ENCODE data around the gene PPP1R15B. TPM values are rescaled to one million over a fixed set of nuclear protein-coding genes. Genes with fewer than 3 reads are reported as not detected.

Gene PPP1R15B
- total RNA-seq, 1 experiment from 2014 or later = 45.9 TPM

GRCh38 chr1:204356997-204357396, 54.6 kb downstream of the PPP1R15B start:
- WGBS (ENCODE audit: extremely low coverage, insufficient read length, low lambda C conversion rate) = no CpG with 5 or more reads among the region's 4 CpGs
- no peak overlapping the region for H3K56ac ChIP-seq (ENCODE audit: insufficient read length, low read depth, low read length)
- no peak overlapping the region for H3K9ac ChIP-seq (ENCODE audit: extremely low read depth, insufficient read length, low read length)
- H3K79me1 ChIP-seq (ENCODE audit: insufficient read depth, low read depth, low read length, poor library complexity, severe bottlenecking) = no peaks in the 10 kb centered on the region
- no peak overlapping the region for H2AK5ac ChIP-seq (ENCODE audit: insufficient read length, low read length)
- H3K14ac ChIP-seq (ENCODE audit: insufficient read depth, low read length) = no peak overlapping the region
- H3K36me3 Mint-ChIP-seq (ENCODE audit: insufficient read depth in 1 of 3, low read depth in 3 of 3) = no peaks in the 10 kb centered on the region
- no peak overlapping the region for H2BK12ac ChIP-seq (ENCODE audit: insufficient read length, low read depth, low read length)
- H3K4ac ChIP-seq (ENCODE audit: low read depth, low read length) = no peak overlapping the region
- no peak overlapping the region for H4K8ac ChIP-seq (replicated peaks; ENCODE audit: insufficient read length, low read depth, low read length)
- H4K91ac ChIP-seq (ENCODE audit: insufficient read length, low read depth, low read length) = no peak overlapping the region
- H3K79me2 ChIP-seq (ENCODE audit: insufficient read depth, low read length) = no peaks in the 10 kb centered on the region
- peaks cover 24 to 26% of the 10 kb centered on the region in 2 experiments for H3K4me1 Mint-ChIP-seq
- H2BK5ac ChIP-seq (ENCODE audit: insufficient read length, low read length) = no peak overlapping the region
- H3K23me2 ChIP-seq (ENCODE audit: insufficient read length, low read depth, low read length, poor library complexity, severe bottlenecking) = no peaks in the 10 kb centered on the region
- H4K5ac ChIP-seq (ENCODE audit: insufficient read length, low read depth, low read length) = no peak overlapping the region
- no peak overlapping the region for H2BK15ac ChIP-seq (ENCODE audit: low read depth, low read length)
- no peak overlapping the region for H3K4me2 ChIP-seq (ENCODE audit: insufficient read depth, insufficient read length, low read length)
- H3K27me3 ChIP-seq (ENCODE audit: insufficient read depth, low read length) = no peaks in the 10 kb centered on the region
- H3K4me1 ChIP-seq (ENCODE audit: insufficient read depth, low read length) = peaks cover 3% of the 10 kb centered on the region; the same call in 1 of the 2 replicates
- H3K27ac ChIP-seq (ENCODE audit: insufficient read length, low read depth, low read length) = no peak overlapping the region
- DNase-seq = no peak
- no peaks in the 10 kb centered on the region for H4K20me1 ChIP-seq (ENCODE audit: control insufficient read depth, insufficient read depth, insufficient read length)
- H2BK120ac ChIP-seq (ENCODE audit: low read depth, low read length, poor library complexity, severe bottlenecking) = no peak overlapping the region
- TF ChIP-seq CTCF (conservative IDR thresholded peaks at IDR 0.05) = no peak
- no peaks in the 10 kb centered on the region for H3K9me3 ChIP-seq (ENCODE audit: control insufficient read depth, low read depth, low read length)
- no peak overlapping the region for H2AFZ ChIP-seq (ENCODE audit: low read length)
- no peak overlapping the region for H3K27ac Mint-ChIP-seq
- H2BK20ac ChIP-seq (ENCODE audit: low read depth, low read length, poor library complexity, severe bottlenecking) = no peak overlapping the region
- peaks cover 10% of the 10 kb centered on the region for H3K27me3 Mint-ChIP-seq (ENCODE audit: low read depth)
- no peak overlapping the region for H3K4me3 Mint-ChIP-seq
- no peaks in the 10 kb centered on the region for H3K9me3 Mint-ChIP-seq
- no peak overlapping the region for H3K23ac ChIP-seq (ENCODE audit: insufficient read length, low read depth, low read length)
- no peak overlapping the region for H3T11ph ChIP-seq (ENCODE audit: low read length)
- no peak overlapping the region for H3K18ac ChIP-seq (ENCODE audit: insufficient read length, low read depth, low read length)
